IMR-90 (cell line): ENCODE data around the gene HYAL1. TPM values are rescaled to one million over a fixed set of nuclear protein-coding genes. Genes with fewer than 3 reads are reported as not detected.

Experiments used
- ATAC-seq: fragments of 200-7000 bp; cut with Tn5 transposase; 2 replicates; pipeline ENCODE4 v1.9.1; 2020; ENCODE audit warnings: low read depth, mild to moderate bottlenecking, moderate library complexity
- BruUV-seq: library from RNA; stranded (reverse); fragments of 400-500 nt; replicated peaks from 2 replicates; lab custom pipeline; 2021; lab: Mats Ljungman, UMichigan
- CTCF ChIA-PET: fragments of 300-600 bp; formaldehyde crosslinking; extraction: SDS; loops from one replicate; lab custom pipeline; 2021; ENCODE audit warnings: antibody characterized with exemption; lab: Yijun Ruan, JAX
- POLR2A ChIA-PET: fragments of 300-600 bp; sonication (Branson Sonifier 250); formaldehyde crosslinking; loops from one replicate; lab custom pipeline; 2022; ENCODE audit warnings: antibody characterized with exemption; ENCODE audit not compliant: unreplicated experiment; lab: Charles Lee
- DNase-seq: peaks from one replicate; pipeline ENCODE4 v3.0.0; 2013
- H2AFZ ChIP-seq: replicated peaks from 2 replicates; pipeline ENCODE3; 2013; ENCODE audit warnings: low read length, mild to moderate bottlenecking; ENCODE audit not compliant: poor library complexity
- H2AK5ac ChIP-seq: 2 replicates; pipeline ENCODE4 v1.6.1; 2013; ENCODE audit warnings: low read depth, low read length, inconsistent platforms
- H2AK9ac ChIP-seq: replicated peaks from 2 replicates; pipeline ENCODE3; 2013; ENCODE audit warnings: mild to moderate bottlenecking, low read depth, low read length, moderate library complexity; ENCODE audit not compliant: poor library complexity
- H2BK120ac ChIP-seq: 2 replicates; pipeline ENCODE4 v1.6.1; 2013; ENCODE audit warnings: low read depth, low read length, inconsistent platforms
- H2BK15ac ChIP-seq: 3 replicates; pipeline ENCODE4 v1.6.1; 2013; ENCODE audit warnings: low read depth, low read length, inconsistent platforms
- H2BK20ac ChIP-seq: 2 replicates; pipeline ENCODE4 v1.6.1; 2013; ENCODE audit warnings: low read depth, mild to moderate bottlenecking, inconsistent platforms, low read length, moderate library complexity
- H2BK5ac ChIP-seq: 2 replicates; pipeline ENCODE4 v1.6.1; 2013; ENCODE audit warnings: mild to moderate bottlenecking, low read depth, low read length, inconsistent platforms; ENCODE audit not compliant: poor library complexity, severe bottlenecking
- H3K14ac ChIP-seq: replicated peaks from 2 replicates; pipeline ENCODE4 v1.6.1; 2013; ENCODE audit warnings: low read depth, low read length, inconsistent platforms
- H3K18ac ChIP-seq: 2 replicates; pipeline ENCODE4 v1.6.1; 2013; ENCODE audit warnings: low read depth, low read length, control low read depth
- H3K23ac ChIP-seq: 2 replicates; pipeline ENCODE4 v1.6.1; 2013; ENCODE audit warnings: low read depth, low read length, inconsistent platforms
- H3K27ac ChIP-seq: 2 replicates; pipeline ENCODE4 v1.5.1; 2013; ENCODE audit warnings: mild to moderate bottlenecking, control low read depth, low read length; ENCODE audit not compliant: insufficient read depth
- H3K27me3 ChIP-seq: 2 replicates; pipeline ENCODE4 v1.6.1; 2013; ENCODE audit warnings: low read length; ENCODE audit not compliant: control insufficient read depth, insufficient read depth
- H3K36me3 ChIP-seq: 2 replicates; pipeline ENCODE4 v1.6.1; 2013; ENCODE audit warnings: low read length, mixed read lengths; ENCODE audit not compliant: control insufficient read depth, insufficient read depth
- H3K4ac ChIP-seq: 2 replicates; pipeline ENCODE4 v1.6.1; 2013; ENCODE audit warnings: low read depth, low read length, inconsistent platforms
- H3K4me1 ChIP-seq: 2 replicates; pipeline ENCODE4 v1.6.1; 2013; ENCODE audit warnings: low read length, mixed read lengths; ENCODE audit not compliant: control insufficient read depth, insufficient read depth
- H3K4me2 ChIP-seq: 2 replicates; pipeline ENCODE4 v1.6.1; 2013; ENCODE audit warnings: low read depth, mild to moderate bottlenecking, control low read depth, low read length, moderate library complexity
- H3K4me3 ChIP-seq: 2 replicates; pipeline ENCODE4 v1.5.1; 2013; ENCODE audit warnings: low read depth, mild to moderate bottlenecking, control low read depth, low read length, moderate library complexity; ENCODE audit not compliant: insufficient read depth
- H3K56ac ChIP-seq: 2 replicates; pipeline ENCODE4 v1.6.1; 2013; ENCODE audit warnings: low read length, inconsistent platforms; ENCODE audit not compliant: insufficient read depth; ENCODE audit errors: extremely low read depth
- H3K79me1 ChIP-seq, 2 experiments: 2 replicates each; pipeline ENCODE4 v1.6.1; 2013; ENCODE audit warnings: low read length in 2 of 2, inconsistent platforms in 1 of 2, low read depth in 1 of 2
- H3K9ac ChIP-seq: 2 replicates; pipeline ENCODE4 v1.6.1; 2013; ENCODE audit warnings: low read depth, low read length, control low read depth
- H3K9me1 ChIP-seq: 2 replicates; pipeline ENCODE4 v1.6.1; 2013; ENCODE audit warnings: low read length, inconsistent platforms; ENCODE audit not compliant: insufficient read depth
- H3K9me3 ChIP-seq: 2 replicates; pipeline ENCODE4 v1.6.1; 2013; ENCODE audit warnings: low read length; ENCODE audit not compliant: control insufficient read depth, insufficient read depth
- H4K20me1 ChIP-seq: 2 replicates; pipeline ENCODE4 v1.6.1; 2013; ENCODE audit warnings: low read length, inconsistent platforms; ENCODE audit not compliant: insufficient read depth
- H4K5ac ChIP-seq: 2 replicates; pipeline ENCODE4 v1.6.1; 2013; ENCODE audit warnings: mild to moderate bottlenecking, low read depth, low read length, control low read depth
- H4K8ac ChIP-seq, 2 experiments: 2 replicates each; pipeline ENCODE4 v1.6.1; 2013; ENCODE audit warnings: low read depth in 2 of 2, low read length in 2 of 2, control low read depth in 1 of 2, inconsistent platforms in 1 of 2
- H4K91ac ChIP-seq: 2 replicates; pipeline ENCODE4 v1.6.1; 2013; ENCODE audit warnings: low read depth, low read length, inconsistent platforms; ENCODE audit not compliant: insufficient read depth
- BHLHE40 ChIP-seq: fragments of 150-350 bp; IDR thresholded peaks from 2 replicates; pipeline ENCODE4 v1.6.1; 2016; ENCODE audit warnings: mild to moderate bottlenecking, low read depth, low read length
- CEBPB ChIP-seq: IDR thresholded peaks from 2 replicates; pipeline ENCODE4 v1.6.1; 2012; ENCODE audit warnings: low read depth, low read length, improper control_type of control experiment
- CHD1 ChIP-seq: IDR thresholded peaks from 2 replicates; pipeline ENCODE4 v1.6.1; 2012; ENCODE audit warnings: low read depth, low read length, improper control_type of control experiment
- CTCF ChIP-seq: conservative IDR thresholded peaks from 2 replicates; pipeline ENCODE4 v1.5.1; 2012; ENCODE audit warnings: mild to moderate bottlenecking, low read depth, low read length, improper control_type of control experiment
- ELK1 ChIP-seq: fragments of 150-350 bp; IDR thresholded peaks from 2 replicates; pipeline ENCODE4 v1.6.1; 2016; ENCODE audit warnings: low read depth, mild to moderate bottlenecking, low read length, moderate library complexity, borderline replicate concordance
- FOS ChIP-seq: fragments of 150-350 bp; IDR thresholded peaks from 2 replicates; pipeline ENCODE4 v1.6.1; 2016; ENCODE audit warnings: low read depth, low read length
- MAFK ChIP-seq: IDR thresholded peaks from 2 replicates; pipeline ENCODE4 v1.6.1; 2012; ENCODE audit warnings: low read depth, low read length, improper control_type of control experiment
- MAZ ChIP-seq: IDR thresholded peaks from 2 replicates; pipeline ENCODE4 v1.6.1; 2012; ENCODE audit warnings: low read depth, mild to moderate bottlenecking, low read length, improper control_type of control experiment, moderate library complexity, borderline replicate concordance
- MXI1 ChIP-seq: IDR thresholded peaks from 2 replicates; pipeline ENCODE4 v1.6.1; 2012; ENCODE audit warnings: low read depth, mild to moderate bottlenecking, low read length, moderate library complexity, borderline replicate concordance
- NFE2L2 ChIP-seq: fragments of 150-350 bp; IDR thresholded peaks from 2 replicates; pipeline ENCODE4 v1.6.1; 2016; ENCODE audit warnings: low read depth, mild to moderate bottlenecking, low read length
- POLR2A ChIP-seq: IDR thresholded peaks from 2 replicates; pipeline ENCODE4 v1.6.1; 2012; ENCODE audit warnings: mild to moderate bottlenecking, low read depth, low read length
- RAD21 ChIP-seq: IDR thresholded peaks from 2 replicates; pipeline ENCODE4 v1.6.1; 2012; ENCODE audit warnings: low read length, improper control_type of control experiment
- RCOR1 ChIP-seq: IDR thresholded peaks from 2 replicates; pipeline ENCODE4 v1.6.1; 2012; ENCODE audit warnings: mild to moderate bottlenecking, low read length, improper control_type of control experiment; ENCODE audit not compliant: insufficient replicate concordance
- RFX5 ChIP-seq: IDR thresholded peaks from 2 replicates; pipeline ENCODE4 v1.8.0; 2012; ENCODE audit warnings: low read depth, mild to moderate bottlenecking, low read length, moderate library complexity
- SMC3 ChIP-seq: fragments of 150-350 bp; IDR thresholded peaks from 2 replicates; pipeline ENCODE4 v1.6.1; 2016; ENCODE audit warnings: low read depth, mild to moderate bottlenecking, antibody characterized with exemption, low read length, moderate library complexity
- USF2 ChIP-seq: fragments of 150-350 bp; IDR thresholded peaks from 2 replicates; pipeline ENCODE4 v1.6.1; 2017; ENCODE audit warnings: mild to moderate bottlenecking, antibody characterized with exemption, low read length, low read depth
- WGBS, 2 experiments: methylation state at CpG; one replicate each; pipeline versions ENCODE4 v1.1.5 to v1.1.7; 2013; ENCODE audit warnings: missing lambda C conversion rate in 2 of 2; ENCODE audit not compliant: insufficient read length in 1 of 2; ENCODE audit errors: extremely low coverage in 2 of 2; 5-methylcytosine and 5-hydroxymethylcytosine counted together
- dilution Hi-C: fragments of 300-500 bp; cut with HindIII; formaldehyde crosslinking; loops from one replicate; pipeline ENCODE4 v1.14.3; 2018; ENCODE audit warnings: low sequenced_read_pairs; ENCODE audit not compliant: unreplicated experiment
- in situ Hi-C: fragments of 300-500 bp; cut with MboI; formaldehyde crosslinking; loops from 3 replicates; pipeline ENCODE4 v1.14.3; 2019; ENCODE audit warnings: low sequenced_read_pairs, inconsistent platforms, mixed read lengths
- intact Hi-C: fragments of 100-400 bp; cut with micrococcal nuclease; formaldehyde crosslinking; loops from 2 replicates; pipeline ENCODE4 v1.10.0; 2022
- polyA plus RNA-seq, 3 experiments: library from polyadenylated mRNA; depleted of rRNA; stranded (reverse); fragments of >200 nt; gene quantifications; 2 replicates each; pipeline ENCODE4 v1.2.3, GENCODE V29; 2012; ENCODE audit warnings: low replicate concordance in 1 of 3
- total RNA-seq: library from RNA; depleted of rRNA; stranded (reverse); fragments of >200 nt; gene quantifications from 2 replicates; pipeline ENCODE4 v1.2.3, GENCODE V29; 2012

HYAL1 gene
- total and polyA plus RNA-seq, 2 of the 4 experiments (the other 2 are of a cell fraction): 0.32 to 0.36 TPM

DNA sequence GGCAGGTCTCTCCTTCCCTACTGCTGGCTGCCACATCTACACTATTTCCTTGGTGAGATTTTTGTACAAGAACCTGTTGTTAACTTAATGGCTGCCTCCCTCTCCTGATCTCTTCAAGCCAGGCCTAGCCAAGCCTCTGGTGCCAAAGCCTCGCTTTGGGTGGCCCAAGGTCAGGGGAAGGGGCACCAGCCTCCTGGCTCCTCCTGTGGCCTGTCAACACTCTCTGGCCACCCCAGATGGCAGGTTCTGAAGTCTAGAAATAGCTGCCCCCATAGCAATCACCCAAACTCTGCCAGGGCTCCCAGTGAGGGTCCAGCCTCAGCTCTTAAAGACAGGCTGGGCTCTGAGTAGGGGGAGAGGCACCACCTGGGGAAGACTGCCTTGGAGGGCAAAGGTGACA lies 16.1 kb downstream of the HYAL1 start:
- POLR2A ChIA-PET: no interaction called here
- ATAC-seq (no peak), DNase-seq (no peak)
- H3K18ac ChIP-seq: no peak overlapping the region
- no peaks in the 10 kb centered on the region; the same call in 1 of the 2 replicates for H3K9me1 ChIP-seq
- H3K79me1 ChIP-seq: peaks cover 14 to 28% of the 10 kb centered on the region in 2 experiments
- CTCF ChIA-PET: no interaction called here
- H4K5ac ChIP-seq: no peak overlapping the region
- no CpG with 5 or more reads among the region's 1 CpG for WGBS, 2 experiments
- no peak overlapping the region for H4K8ac ChIP-seq
- no peaks in the 10 kb centered on the region; the same call in 1 of the 2 replicates for H4K20me1 ChIP-seq
- H3K4ac ChIP-seq: no peak overlapping the region
- BruUV-seq: no TSS peak
- no peak overlapping the region for H3K27ac ChIP-seq
- no peak overlapping the region for H3K4me2 ChIP-seq
- peaks cover 34% of the 10 kb centered on the region for H3K36me3 ChIP-seq
- H3K4me3 ChIP-seq: no peak overlapping the region
- in situ Hi-C loops: no loop called here
- H3K56ac ChIP-seq: no peak overlapping the region
- no peak overlapping the region for H3K23ac ChIP-seq
- no peak overlapping the region for H3K14ac ChIP-seq
- H2BK15ac ChIP-seq: no peak overlapping the region
- dilution Hi-C loops: no loop called here
- H2BK5ac ChIP-seq: no peak overlapping the region
- H2BK120ac ChIP-seq: no peak overlapping the region
- no peak overlapping the region for H2AK5ac ChIP-seq
- no peak overlapping the region for H3K9ac ChIP-seq
- no peak overlapping the region for H2BK20ac ChIP-seq
- H2AFZ ChIP-seq: no peak overlapping the region
- H4K91ac ChIP-seq: no peak overlapping the region
- no peak overlapping the region for H2AK9ac ChIP-seq
- H3K4me1 ChIP-seq: peaks cover 3% of the 10 kb centered on the region
- intact Hi-C loops: no loop called here
- no peak for TF ChIP-seq MAZ
- no peak for TF ChIP-seq CHD1
- no peak for TF ChIP-seq USF2
- TF ChIP-seq MXI1: no peak
- no peak for TF ChIP-seq CEBPB
- TF ChIP-seq MAFK: no peak
- no peak for TF ChIP-seq ELK1
- no peak for TF ChIP-seq NFE2L2
- no peak for TF ChIP-seq SMC3
- TF ChIP-seq RCOR1: no peak
- TF ChIP-seq RFX5: no peak
- no peak for TF ChIP-seq POLR2A
- TF ChIP-seq CTCF: no peak
- no peak for TF ChIP-seq FOS
- no peak for TF ChIP-seq RAD21
- no peak for TF ChIP-seq BHLHE40
- H3K27me3 ChIP-seq: no peaks in the 10 kb centered on the region
- H3K9me3 ChIP-seq: no peaks in the 10 kb centered on the region
